PC-3 (cell line): ENCODE results near the gene DNAJC1. TPM values are rescaled to one million over a fixed set of nuclear protein-coding genes. Genes with fewer than 3 reads are reported as not detected.

Source experiments
- ATAC-seq: fragments of 200-7000 bp; cut with Tn5 transposase; 2 replicates; pipeline ENCODE4 v1.9.1; 2020; ENCODE audit warnings: mild to moderate bottlenecking, moderate library complexity
- BruUV-seq: library from RNA; stranded (reverse); fragments of 400-500 nt; replicated peaks from 2 replicates; lab custom pipeline; 2021; lab: Mats Ljungman, UMichigan
- CTCF ChIA-PET: fragments of 300-600 bp; sonication (Branson Sonifier 250); formaldehyde crosslinking; loops from one replicate; lab custom pipeline; 2022; ENCODE audit warnings: antibody characterized with exemption; lab: Charles Lee
- POLR2A ChIA-PET: fragments of 300-600 bp; sonication (Branson Sonifier 250); formaldehyde crosslinking; loops from one replicate; lab custom pipeline; 2022; ENCODE audit warnings: antibody characterized with exemption; ENCODE audit not compliant: unreplicated experiment; lab: Charles Lee
- DNase-seq: peaks from one replicate; pipeline ENCODE4 v3.0.0-alpha.2; 2015
- H2AFZ ChIP-seq: fragments of 300-600 bp; sonication (generic); 2 replicates; pipeline ENCODE4 v1.6.0; 2016; ENCODE audit warnings: antibody characterized with exemption, low read length
- H3F3A ChIP-seq: fragments of 300-600 bp; sonication (generic); one replicate; pipeline ENCODE4 v1.6.0; 2017; ENCODE audit warnings: antibody characterized with exemption, low read length, control low read depth, mild to moderate bottlenecking; ENCODE audit not compliant: unreplicated experiment
- H3K27ac ChIP-seq: fragments of 300-600 bp; sonication (generic); 2 replicates; pipeline ENCODE4 v1.5.1; 2016; ENCODE audit warnings: mild to moderate bottlenecking, low read length
- H3K27me3 ChIP-seq: fragments of 300-600 bp; sonication (generic); 2 replicates; pipeline ENCODE4 v1.6.1; 2016; ENCODE audit warnings: low read length, mixed read lengths
- H3K36me3 ChIP-seq: fragments of 300-600 bp; sonication (generic); 2 replicates; pipeline ENCODE4 v1.6.1; 2016; ENCODE audit warnings: low read depth, mixed run types, low read length, mixed read lengths
- H3K4me1 ChIP-seq: fragments of 300-600 bp; sonication (generic); 2 replicates; pipeline ENCODE4 v1.5.1; 2016; ENCODE audit warnings: low read length; ENCODE audit not compliant: insufficient read depth
- H3K4me2 ChIP-seq: fragments of 300-600 bp; sonication (generic); 2 replicates; pipeline ENCODE4 v1.6.0; 2016; ENCODE audit warnings: low read length
- H3K4me3 ChIP-seq: fragments of 300-600 bp; sonication (generic); 2 replicates; pipeline ENCODE4 v1.5.1; 2016; ENCODE audit warnings: mild to moderate bottlenecking, low read length, mixed read lengths
- H3K79me2 ChIP-seq: fragments of 300-600 bp; sonication (generic); 2 replicates; pipeline ENCODE4 v1.6.1; 2017; ENCODE audit warnings: low read length, mixed read lengths
- H3K9ac ChIP-seq: fragments of 300-600 bp; sonication (generic); 2 replicates; pipeline ENCODE4 v1.6.0; 2016; ENCODE audit warnings: mild to moderate bottlenecking, low read length
- H3K9me2 ChIP-seq: fragments of 300-600 bp; sonication (generic); replicated peaks from 2 replicates; pipeline ENCODE4 v1.6.1; 2016; ENCODE audit warnings: mixed run types, low read length, mixed read lengths
- H3K9me3 ChIP-seq: fragments of 300-600 bp; sonication (generic); 2 replicates; pipeline ENCODE4 v1.6.1; 2016; ENCODE audit warnings: low read length, mixed read lengths
- H4K20me1 ChIP-seq: fragments of 300-600 bp; sonication (generic); 2 replicates; pipeline ENCODE4 v1.6.1; 2016; ENCODE audit warnings: low read length, mixed read lengths
- CTCF ChIP-seq: fragments of 300-600 bp; sonication (generic); conservative IDR thresholded peaks from 2 replicates; pipeline ENCODE4 v1.5.1; 2017; ENCODE audit warnings: antibody characterized with exemption, low read depth, mild to moderate bottlenecking, low read length
- EZH2 ChIP-seq: fragments of 300-600 bp; sonication (generic); IDR thresholded peaks from one replicate; pipeline ENCODE4 v1.6.1; 2017; ENCODE audit warnings: antibody characterized with exemption, mild to moderate bottlenecking, low read length; ENCODE audit not compliant: unreplicated experiment
- EZH2phosphoT487 ChIP-seq: fragments of 300-600 bp; sonication (generic); IDR thresholded peaks from 2 replicates; pipeline ENCODE4 v1.6.1; 2018; ENCODE audit warnings: mild to moderate bottlenecking, antibody characterized with exemption, low read length, borderline replicate concordance
- intact Hi-C: fragments of 100-400 bp; cut with micrococcal nuclease; formaldehyde crosslinking; loops from 2 replicates; pipeline ENCODE4 v1.9.0; 2023
- total RNA-seq: library from RNA; depleted of rRNA; stranded (reverse); fragments of >200 nt; gene quantifications from 2 replicates; pipeline ENCODE4 v1.2.3, GENCODE V29; 2014

Gene DNAJC1
- total RNA-seq, 1 experiment from 2014 or later: 53.4 TPM

- intact Hi-C loops: no loop called here
- Histone ChIP-seq H3K4me2 (no peak overlapping the region), H2AFZ (no peak overlapping the region), H3K27ac (no peak overlapping the region), H3K4me3 (no peak overlapping the region), H3K9me3 (no peaks in the 10 kb centered on the region), H3K4me1 (no peaks in the 10 kb centered on the region), H3K36me3 (peaks cover 4% of the 10 kb centered on the region; the same call in 1 of the 2 replicates), H3K79me2 (no peaks in the 10 kb centered on the region), H3K27me3 (no peaks in the 10 kb centered on the region), H4K20me1 (no peaks in the 10 kb centered on the region), H3K9me2 (no peaks in the 10 kb centered on the region), H3F3A (no peaks in the 10 kb centered on the region), H3K9ac (no peak overlapping the region)
- TF ChIP-seq EZH2 (no peak), CTCF (no peak), EZH2phosphoT487 (no peak)
- BruUV-seq: no TSS peak
- POLR2A ChIA-PET: no interaction called here
- CTCF ChIA-PET: no interaction called here
- DNase-seq (no peak), ATAC-seq (no peak)
Observed at GRCh38 chr10:21899736-21900135, 103.8 kb downstream of the DNAJC1 start.

GRCh38 chr10:21895932-21896331 is 107.6 kb downstream of the DNAJC1 start:
- DNase-seq: no peak
- Histone ChIP-seq H3F3A (no peaks in the 10 kb centered on the region), H3K27me3 (no peaks in the 10 kb centered on the region), H3K27ac (no peak overlapping the region), H3K79me2 (no peaks in the 10 kb centered on the region), H3K9me3 (no peaks in the 10 kb centered on the region), H3K9me2 (no peaks in the 10 kb centered on the region), H2AFZ (no peak overlapping the region), H4K20me1 (no peaks in the 10 kb centered on the region), H3K4me1 (no peaks in the 10 kb centered on the region), H3K4me3 (no peak overlapping the region), H3K9ac (no peak overlapping the region), H3K4me2 (no peak overlapping the region), H3K36me3 (peaks cover 3% of the 10 kb centered on the region; the same call in 1 of the 2 replicates)
- ChIA-PET POLR2A (no interaction called here), CTCF (no interaction called here)
- no peak for ATAC-seq
- TF ChIP-seq CTCF (no peak), EZH2phosphoT487 (no peak), EZH2 (no peak)
- no TSS peak for BruUV-seq
- intact Hi-C loops: no loop called here

GRCh38 chr10:21894648-21895342 is 108.7 kb downstream of the DNAJC1 start:
- Histone ChIP-seq H3K27ac (no peak overlapping the region), H3K4me1 (no peaks in the 10 kb centered on the region), H3K9me3 (no peaks in the 10 kb centered on the region), H3K4me3 (no peak overlapping the region), H3K9ac (no peak overlapping the region), H3K36me3 (peaks cover 3% of the 10 kb centered on the region; the same call in 1 of the 2 replicates), H3K4me2 (no peak overlapping the region), H4K20me1 (no peaks in the 10 kb centered on the region), H3F3A (no peaks in the 10 kb centered on the region), H3K79me2 (no peaks in the 10 kb centered on the region), H3K27me3 (no peaks in the 10 kb centered on the region), H2AFZ (no peak overlapping the region), H3K9me2 (no peaks in the 10 kb centered on the region)
- POLR2A ChIA-PET: no interaction called here
- DNase-seq: no peak
- ATAC-seq: no peak
- BruUV-seq: no TSS peak
- CTCF ChIA-PET: no interaction called here
- intact Hi-C loops: no loop called here
- TF ChIP-seq CTCF (no peak), EZH2 (no peak), EZH2phosphoT487 (no peak)
